Activated CD8-positive, alpha-beta memory T cell treated with anti-CD3 and anti-CD28 coated beads for 48 hours (primary cell): Measurements from ENCODE around the gene IGSF22.
"Not testable (repeated sequence)": the region's sequence is repeated elsewhere in the genome, so short reads cannot be mapped to it uniquely, and the experiment has no call there.

Source experiments
- DNase-seq, 3 experiments: peaks; one replicate each; pipeline ENCODE4 v3.0.0-alpha.2; 2020; ENCODE audit warnings: low read depth in 2 of 3, low spot score in 2 of 3

IGSF22 gene

DNA sequence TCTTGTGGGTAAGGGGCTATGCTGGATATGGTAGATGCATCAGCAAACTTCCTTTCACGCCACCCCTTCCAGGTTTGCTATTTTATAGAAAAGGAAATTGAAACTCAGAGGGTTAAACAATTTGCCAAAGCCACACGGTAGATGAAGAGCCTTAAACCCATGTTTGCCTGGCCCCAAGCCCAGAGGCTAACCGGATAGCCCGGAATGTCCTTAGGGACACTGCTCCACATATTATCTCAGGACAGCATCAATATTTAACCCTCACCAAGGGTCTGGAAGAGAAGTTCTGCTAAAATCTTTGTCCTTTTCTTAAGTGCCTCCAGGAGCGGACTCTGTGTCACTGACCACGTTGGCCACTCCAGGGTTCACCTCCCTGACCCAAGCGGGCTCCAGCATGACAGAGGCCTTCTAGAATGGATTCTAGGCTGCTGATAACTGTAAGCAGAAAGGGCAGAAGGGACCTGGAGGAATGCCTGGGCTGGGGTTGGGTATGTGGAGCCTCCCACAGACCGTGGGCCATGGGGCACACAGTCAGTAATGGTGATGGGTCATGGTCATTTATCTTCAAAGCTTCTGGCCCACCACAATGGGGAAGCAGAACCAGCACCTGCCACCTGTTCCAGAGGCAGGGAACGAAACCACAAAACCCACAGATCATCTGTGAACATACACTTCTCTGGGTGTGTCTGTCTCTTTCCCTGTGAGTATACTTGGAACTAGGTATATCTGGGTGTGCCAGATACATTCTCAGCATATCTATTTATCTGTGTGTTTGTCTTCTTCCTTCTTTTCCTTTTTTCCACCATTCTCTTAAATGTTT lies 32.8 kb downstream of the IGSF22 start:
- no peak for DNase-seq

DNA sequence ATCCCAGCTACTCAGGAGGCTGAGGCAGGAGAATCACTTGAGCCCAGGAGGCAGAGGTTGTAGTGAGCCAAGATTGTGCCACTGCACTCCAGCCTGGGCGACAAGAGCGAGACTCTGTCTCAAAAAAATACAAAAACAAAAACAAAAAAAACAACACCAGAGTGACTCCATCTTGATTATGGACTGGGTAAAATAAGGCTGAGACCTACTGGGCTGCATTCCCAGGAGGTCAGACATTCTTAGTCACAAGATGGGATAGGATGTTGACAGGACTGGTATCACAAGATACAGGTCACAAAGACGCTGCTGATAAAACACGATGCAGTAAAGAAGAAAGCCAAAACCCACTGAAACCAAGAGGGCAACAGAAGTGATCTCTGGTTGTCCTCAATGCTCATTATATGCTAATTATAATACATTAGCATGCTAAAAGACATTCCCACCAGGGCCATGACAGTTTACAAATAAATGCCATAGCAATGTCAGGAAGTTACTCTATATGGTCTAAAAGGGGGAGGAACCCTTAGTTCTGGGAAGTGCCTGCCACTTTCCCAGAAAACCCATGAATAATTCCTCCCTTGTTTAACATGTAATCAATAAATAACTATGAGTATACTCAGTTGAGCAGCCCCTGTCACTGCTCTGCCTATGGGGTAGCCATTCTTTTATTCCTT lies 34.4 kb downstream of the IGSF22 start:
- DNase-seq = not testable (repeated sequence)

DNA sequence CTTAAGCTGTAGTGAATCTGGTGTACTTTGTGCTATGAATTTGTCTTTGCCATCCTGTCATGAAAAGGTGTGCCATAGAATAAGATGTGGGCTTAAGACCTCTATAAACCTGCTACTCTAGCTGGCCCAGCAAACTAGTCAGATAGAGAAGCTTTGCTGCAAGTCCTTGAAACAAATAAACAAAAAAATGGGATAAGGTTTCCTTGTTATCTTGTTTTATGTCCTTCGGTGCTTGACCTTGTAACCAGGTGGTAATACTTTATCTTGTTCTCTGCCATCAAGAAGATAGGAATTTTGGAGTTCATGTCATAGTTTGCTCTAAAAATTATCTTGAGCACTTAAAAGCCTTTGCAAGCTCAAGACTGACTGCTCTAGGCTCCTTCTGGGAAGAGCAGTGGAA lies 41.7 kb downstream of the IGSF22 start:
- no peak for DNase-seq

DNA sequence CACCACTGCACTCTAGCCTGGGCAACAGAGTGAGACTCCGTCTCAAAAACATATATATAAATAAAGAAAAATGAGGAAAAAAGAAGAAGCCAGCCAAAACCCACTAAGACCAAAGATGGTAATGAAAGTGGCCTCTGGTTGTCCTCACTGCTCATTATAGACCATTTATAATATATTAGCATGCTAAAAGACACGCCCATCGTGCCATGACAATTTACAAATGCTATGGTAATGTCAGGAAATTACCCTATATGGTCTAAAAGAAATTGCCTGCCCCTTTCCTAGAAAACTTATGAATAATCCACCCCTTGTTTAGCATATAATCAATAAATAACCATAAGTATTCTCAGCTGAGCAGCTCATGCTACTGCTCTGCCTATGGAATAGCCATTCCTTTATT lies 43.5 kb downstream of the IGSF22 start:
- no peak for DNase-seq

DNA sequence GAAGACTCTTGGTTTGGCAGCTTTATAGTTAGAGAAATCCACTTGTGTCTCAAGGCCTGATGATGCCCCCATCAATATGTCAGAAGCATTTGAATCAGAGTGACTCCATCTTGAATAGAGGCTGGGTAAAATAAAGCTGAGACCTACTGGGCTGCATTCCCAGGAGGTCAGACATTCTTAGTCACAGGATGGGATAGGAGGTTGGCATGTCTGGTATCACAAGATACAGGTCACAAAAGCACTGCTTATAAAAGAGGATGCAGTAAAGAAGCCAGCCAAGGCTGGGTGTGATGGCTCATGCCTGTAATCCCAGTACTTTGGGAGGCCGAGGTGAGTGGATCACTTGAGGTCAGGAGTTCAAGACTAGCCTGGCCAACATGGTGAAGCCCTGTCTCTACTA lies 44.0 kb downstream of the IGSF22 start:
- DNase-seq = not testable (repeated sequence)

DNA sequence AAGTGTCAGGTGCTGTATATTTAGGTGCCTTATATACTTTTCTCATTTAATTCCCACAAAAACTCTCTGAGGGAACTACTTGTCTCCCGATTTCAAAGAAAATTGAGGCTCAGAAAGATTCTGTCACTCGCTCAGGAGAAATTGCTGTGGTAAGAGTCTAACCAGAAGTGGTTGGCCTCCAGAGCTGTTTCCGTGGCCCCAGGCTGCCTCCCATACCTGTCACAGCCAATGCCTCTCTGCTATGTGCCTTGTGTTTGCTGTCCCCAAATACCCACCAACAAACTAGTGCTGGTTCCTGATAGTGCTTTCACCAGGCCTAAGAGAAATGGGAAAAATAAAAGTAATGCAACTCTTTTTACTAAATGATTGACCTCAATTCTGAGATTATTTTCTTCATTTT lies 48.4 kb downstream of the IGSF22 start:
- DNase-seq = no peak

DNA sequence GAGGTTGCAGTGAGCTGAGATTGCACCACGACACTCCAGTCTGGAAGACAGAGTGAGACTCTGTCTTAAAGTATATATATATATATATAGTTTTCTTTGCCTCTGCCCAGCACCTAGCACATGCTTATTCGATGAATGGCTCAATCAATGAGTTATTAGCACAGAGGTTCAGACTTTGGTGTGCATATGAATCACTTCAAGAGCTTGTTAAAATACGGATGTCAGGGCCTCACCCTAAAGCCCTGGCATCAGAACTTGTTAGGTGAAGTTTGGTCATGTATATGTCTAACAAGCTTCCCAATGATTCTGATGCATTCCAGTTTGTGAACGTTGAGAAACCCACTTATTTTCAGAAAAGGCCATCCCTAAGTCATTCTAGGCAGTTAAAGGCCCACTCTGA lies 49.2 kb downstream of the IGSF22 start:
- DNase-seq = no peak

DNA sequence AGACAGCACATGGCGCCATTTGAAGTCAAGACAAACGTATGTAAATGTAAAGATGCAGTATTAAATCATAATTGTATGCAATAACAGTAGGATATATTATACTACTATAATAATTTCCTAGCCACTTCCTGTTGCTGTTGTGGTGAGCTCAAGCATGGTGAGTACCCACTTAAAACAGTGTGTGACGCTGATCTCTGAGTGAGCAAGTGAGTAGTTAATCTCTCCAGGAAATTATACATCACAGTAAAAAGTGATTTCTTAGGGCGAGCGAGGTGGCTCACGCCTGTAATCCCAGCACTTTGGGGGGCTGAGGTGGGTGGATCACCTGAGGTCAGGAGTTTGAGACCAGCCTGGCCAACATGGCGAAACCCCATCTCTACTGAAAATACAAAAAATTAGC lies 53.8 kb downstream of the IGSF22 start:
- DNase-seq = not testable (repeated sequence)

DNA sequence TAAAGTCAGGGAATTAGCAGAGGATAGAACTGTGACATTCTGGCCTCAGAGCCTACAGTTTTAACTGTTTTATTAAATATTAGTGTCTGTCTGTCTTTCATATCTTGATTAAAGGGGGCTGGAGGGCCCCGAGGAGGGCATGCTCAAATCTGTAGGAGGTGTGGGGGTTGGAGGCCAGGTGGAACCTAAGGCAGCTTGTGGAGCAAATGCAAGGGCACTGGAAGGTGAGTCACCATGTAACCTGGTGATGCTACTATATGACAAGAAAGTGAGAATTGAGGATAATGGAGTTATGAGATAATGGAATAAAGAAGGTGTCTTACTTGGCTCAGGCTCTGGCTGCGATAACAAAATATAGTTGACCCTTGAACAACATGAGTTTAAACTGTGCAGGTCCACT lies 54.7 kb downstream of the IGSF22 start:
- no peak for DNase-seq

DNA sequence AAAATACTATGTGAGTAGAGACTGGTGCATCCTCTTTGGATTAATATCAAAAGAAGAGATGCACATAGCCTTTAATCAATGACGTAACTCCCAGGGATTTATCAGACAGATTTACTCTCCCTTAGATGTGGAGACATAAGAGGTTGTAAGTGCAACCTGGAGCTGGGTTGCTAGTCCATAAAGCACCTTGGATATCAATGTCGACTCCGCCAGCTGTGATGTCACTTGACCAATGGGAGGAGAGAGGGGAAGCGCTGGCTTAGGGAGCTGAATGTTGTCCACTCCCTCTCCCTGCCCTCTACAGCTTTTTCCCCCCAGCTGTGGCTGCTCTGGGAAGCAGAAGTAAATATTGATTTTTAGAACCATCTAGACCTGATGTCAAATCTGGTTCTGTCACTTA lies 56.3 kb downstream of the IGSF22 start:
- DNase-seq = no peak

DNA sequence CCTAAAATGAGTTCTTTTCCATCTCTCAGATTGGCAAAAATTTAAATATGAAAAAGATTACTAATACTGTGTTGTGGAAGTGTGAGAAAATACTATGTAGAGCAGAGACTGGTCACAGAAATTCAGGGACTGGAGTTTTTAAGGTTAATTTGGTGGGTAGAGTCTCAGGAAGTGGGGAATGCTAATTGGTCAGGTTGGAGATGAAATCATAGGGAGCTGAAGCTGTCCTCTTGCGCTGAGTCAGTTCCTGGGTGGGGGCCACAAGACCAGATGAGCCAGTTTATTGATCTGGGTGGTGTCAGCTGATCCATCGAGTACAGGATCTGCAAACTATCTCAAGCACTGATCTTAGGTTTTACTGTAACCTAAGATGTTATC lies 56.8 kb downstream of the IGSF22 start:
- no peak for DNase-seq

DNA sequence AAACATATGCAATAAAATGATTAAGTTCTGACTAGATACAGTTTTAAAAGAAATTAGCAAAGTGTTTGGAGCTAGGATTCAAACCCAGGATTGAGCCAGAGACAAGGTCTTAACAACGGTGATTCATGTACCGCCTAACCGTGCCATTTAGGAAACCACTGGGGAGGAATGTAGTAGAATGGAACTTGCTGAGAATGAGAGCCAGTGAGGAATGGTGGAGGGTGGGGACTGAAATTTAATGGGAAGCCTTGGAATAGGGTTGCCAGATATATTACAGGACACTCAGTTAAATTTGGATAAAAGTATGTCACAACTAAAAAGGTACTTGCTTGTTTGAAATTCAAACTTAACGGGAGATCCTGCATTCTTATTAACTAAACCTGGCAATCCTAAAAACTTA lies 57.9 kb downstream of the IGSF22 start:
- no peak for DNase-seq

DNA sequence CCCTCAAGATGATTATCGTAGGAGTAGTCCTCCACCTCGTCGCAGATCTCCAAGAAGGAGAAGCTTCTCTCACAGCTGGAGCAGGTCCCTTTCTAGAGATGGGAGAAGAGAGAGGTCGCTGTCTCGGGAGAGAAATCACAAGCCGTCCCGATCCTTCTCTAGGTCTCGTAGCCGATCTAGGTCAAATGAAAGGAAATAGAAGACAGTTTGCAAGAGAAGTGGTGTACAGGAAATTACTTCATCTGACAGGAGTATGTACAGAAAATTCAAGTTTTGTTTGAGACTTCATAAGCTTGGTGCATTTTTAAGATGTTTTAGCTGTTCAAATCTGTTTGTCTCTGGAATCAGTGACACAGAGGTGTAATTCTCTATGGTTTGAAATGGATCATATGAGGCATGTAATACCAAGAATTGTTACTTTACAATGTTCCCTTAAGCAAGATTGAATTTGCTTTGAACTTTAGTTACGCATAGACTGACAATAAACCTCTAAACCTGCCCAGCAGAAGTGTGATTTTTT lies 60.6 kb downstream of the IGSF22 start:
- DNase-seq = not testable (repeated sequence)

DNA sequence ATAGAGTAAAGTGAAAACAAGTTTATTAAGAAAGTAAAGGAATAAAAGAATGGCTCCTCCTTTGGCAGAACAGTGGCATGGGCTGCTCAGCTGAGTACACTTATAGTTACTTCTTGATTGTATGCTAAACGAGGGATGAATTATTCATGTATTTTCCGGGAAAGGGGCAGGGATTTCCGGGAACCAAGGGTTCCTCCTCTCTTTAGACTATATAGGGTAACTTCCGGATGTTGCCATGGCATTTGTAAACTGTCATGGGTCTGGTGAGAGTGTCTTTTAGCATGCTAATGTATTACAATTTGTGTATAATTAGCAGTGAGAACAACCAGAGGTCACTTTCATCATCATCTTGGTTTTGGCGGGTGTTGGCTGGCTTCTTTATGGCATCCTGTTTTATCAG lies 68.3 kb downstream of the IGSF22 start:
- no peak for DNase-seq
